AG20443 (cell line): ENCODE data around the gene DNAH1.
"Not testable (repeated sequence)": the region's sequence is repeated elsewhere in the genome, so short reads cannot be mapped to it uniquely, and the experiment has no call there.

Experiments used
- DNase-seq: peaks from one replicate; pipeline ENCODE4 v3.0.0; 2012; ENCODE audit warnings: low spot score, mixed read lengths

Gene DNAH1

DNA sequence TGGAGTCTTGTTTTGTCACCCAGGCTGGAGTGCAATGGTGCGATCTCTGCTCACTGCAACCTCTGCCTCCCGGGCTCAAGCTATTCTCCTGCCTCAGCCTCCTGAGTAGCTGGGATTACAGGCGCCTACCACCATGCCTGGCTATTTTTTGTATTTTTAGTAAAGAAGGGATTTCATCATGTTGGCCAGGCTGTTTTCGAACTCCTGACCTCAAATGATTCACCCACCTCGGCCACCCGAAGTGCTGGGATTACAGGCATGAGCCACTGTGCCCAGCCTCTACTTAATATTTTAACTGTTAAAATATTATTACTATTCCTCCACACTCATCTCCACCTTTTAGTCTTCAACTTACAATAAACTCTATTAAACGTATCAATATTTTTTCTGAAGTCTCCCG is 22.0 kb downstream of the DNAH1 start:
- DNase-seq: not testable (repeated sequence)

DNA sequence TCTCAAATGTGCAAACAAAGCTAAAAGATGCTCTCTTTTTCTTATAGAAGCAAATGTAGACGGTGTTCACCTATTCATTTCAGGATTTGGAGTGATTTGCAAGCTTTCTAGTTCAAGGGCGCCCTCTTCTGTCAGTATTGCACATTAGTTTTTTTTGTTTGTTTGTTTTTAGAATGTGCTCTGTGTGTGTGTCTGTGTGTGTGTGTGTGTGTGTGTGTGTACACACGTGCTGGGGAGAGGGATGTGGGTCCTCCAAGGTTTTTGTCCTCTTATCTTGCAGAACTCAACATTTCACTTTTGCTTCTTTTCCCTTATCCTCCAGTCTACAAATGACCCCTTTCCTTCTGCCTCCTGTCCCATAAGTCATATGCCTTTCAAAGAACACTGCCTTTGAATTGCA is 23.5 kb downstream of the DNAH1 start:
- peak; percentile 58 for DNase-seq

GRCh38 chr3:52341123-52341522 is 25.0 kb downstream of the DNAH1 start:
- no peak for DNase-seq

- no peak for DNase-seq
Observed at GRCh38 chr3:52343946-52344600, 28.0 kb downstream of the DNAH1 start.

GRCh38 chr3:52345521-52346109 is 29.5 kb downstream of the DNAH1 start:
- peak; percentile 86 for DNase-seq

DNA sequence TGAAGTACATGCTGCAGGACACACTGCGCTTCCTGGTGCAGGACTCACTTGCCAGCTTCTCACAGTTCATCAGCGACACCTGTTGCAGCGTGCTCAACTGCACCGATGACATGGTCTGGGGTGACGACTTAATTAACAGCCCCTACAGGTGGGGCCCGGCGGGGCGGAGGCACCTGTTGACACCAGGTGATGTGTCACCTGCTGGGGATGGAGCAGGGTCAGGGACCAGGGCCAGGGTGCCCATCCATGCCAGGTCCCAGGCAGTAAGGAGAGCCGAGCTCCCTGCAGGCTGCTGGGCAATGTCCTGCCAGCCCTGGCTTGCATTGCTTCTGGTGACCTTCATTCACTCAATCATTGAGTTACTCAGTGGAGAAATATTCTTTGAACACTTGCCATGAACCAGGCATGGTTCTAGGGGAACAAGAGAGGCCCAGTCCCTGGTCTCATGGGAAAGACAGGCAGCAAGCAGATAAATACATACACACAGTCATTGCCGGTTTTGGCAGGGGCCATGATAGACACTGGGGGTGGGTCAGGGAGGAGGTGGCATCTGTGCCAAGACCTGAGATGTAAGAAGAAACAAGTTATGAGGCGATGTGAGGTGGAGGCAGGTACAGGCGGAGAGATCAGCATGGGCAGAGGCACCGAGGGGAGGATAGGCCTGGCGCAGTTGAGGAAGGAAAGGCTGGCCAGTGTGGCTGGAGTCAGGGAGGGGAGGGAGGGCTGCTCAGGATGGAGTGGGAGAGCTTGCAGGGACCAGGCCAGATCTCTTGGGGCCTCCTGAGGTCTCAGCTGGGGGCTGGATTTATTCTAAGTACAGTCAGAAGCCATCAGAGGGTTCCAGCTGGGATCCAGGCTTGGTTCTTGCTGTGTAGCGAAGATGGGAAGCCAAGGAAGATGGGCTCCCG is 30.8 kb downstream of the DNAH1 start:
- DNase-seq: peak; percentile 79

- DNase-seq: no peak
Observed at GRCh38 chr3:52347716-52348635, 31.9 kb downstream of the DNAH1 start.

- no peak for DNase-seq
Observed at GRCh38 chr3:52349131-52349530, 33.0 kb downstream of the DNAH1 start.

- DNase-seq: no peak
Observed at GRCh38 chr3:52349611-52350395, 33.7 kb downstream of the DNAH1 start.

DNA sequence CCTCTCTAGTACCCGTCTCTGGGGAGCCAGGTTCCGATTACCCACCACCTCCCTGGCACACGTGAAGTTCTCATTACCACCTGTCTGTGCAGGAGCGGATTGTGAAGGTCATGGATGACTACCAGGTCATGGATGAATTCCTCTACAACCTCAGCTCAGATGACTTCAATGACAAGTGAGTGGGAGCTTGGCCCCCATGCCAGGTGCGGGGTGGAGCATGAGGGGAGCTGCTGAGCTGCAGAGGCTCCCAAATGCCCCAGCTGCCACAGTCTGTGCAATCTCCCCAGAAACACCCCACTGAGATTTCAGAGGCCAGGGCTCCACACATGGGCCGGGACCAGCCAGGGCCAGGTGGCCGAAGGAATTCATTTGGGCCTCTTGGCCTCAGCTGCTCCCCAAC is 34.3 kb downstream of the DNAH1 start:
- no peak for DNase-seq

DNA sequence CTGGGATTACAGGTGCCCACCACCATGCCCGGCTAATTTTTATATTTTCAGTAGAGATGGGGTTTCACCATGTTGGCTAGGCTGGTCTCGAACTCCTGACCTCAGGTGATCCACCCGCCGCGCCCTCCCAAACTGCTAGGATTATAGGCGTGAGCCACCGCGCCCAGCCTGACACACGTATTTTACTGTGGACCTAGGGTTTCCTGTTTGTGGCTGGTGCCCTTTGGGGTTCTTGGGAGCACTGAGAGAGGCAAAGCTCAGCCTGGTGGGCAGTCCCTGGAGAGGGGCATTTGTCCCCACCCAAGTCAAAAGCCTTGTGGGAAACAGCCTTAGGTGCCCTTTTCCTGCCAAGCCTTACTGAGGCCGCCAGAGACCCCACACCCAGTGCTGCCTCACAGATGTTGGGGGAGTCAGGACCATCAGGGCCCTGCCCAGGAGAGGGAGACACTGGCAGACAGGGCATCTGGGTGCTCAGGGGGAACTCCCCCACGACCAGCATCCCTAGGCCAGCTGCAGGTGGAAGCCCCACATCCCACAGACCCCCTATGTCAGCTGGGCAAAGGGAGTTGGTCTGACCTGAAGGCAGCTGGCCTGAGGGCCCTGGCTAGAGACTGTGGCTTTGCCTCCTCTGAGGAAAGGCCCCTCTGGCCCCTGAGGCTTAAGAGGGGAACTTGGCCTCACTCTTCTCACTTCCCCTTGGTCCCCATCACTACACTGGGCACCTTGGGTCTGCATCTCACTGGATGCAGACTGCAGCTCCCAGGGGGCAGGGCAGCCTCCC is 35.1 kb downstream of the DNAH1 start:
- no peak for DNase-seq

- no peak for DNase-seq
Observed at GRCh38 chr3:52351762-52352368, 35.7 kb downstream of the DNAH1 start.

DNA sequence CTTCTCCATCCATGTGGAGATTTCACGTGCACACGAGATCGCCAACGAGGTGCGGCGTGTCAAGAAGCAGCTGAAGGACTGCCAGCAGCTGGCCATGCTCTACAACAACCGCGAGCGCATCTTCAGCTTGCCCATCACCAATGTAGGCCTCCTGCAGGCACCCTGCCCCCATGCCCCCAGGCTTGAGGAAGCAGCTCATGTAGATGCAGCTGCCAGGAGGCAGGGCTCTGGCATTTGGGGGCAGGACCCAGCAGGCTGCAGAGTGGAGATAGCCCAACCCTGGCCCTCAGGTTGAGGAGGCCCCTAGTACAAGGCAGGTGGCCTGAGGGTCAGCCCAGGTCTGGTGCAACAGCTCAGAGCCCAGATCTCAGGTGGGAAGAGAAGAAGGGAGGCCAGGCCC is 36.4 kb downstream of the DNAH1 start:
- DNase-seq: no peak

- no peak for DNase-seq
Observed at GRCh38 chr3:52353291-52353855, 37.3 kb downstream of the DNAH1 start.

DNA sequence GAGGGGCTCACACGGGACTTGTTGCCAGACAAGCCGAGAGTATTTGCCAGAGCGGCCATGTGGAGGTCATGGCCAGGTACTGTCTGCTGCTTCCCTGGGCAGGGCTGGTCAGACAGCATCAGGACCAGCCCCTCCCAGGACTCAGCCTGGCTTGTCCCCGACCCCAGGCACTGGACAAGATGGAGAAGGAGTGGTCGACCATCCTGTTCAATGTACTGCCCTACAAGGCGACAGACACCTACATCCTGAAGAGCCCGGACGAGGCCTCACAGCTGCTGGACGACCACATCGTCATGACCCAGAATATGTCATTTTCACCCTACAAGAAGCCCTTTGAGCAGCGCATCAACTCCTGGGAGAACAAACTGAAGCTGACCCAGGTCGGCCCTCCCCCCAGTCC is 38.6 kb downstream of the DNAH1 start:
- DNase-seq: no peak

- DNase-seq: no peak
Observed at GRCh38 chr3:52355526-52355925, 39.4 kb downstream of the DNAH1 start.

DNA sequence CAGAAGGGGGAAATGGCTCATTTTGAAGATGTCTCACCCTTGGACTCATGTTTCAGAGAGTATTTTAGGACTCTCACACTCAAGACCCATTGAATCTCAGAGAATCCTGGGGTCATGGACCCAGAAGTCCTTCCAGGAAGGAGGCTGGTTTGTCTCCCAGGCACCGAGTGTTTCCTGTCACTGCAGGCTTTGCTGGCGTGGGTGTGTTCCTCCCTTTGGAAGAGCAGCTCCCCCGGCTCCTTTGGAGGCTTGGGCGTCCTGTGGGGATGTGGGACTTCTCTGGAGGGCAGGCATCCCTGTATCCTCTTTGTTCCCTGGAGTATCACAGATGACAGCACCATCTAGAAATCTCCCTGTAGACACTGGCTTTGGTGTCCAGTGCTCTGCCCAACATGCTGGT is 40.0 kb downstream of the DNAH1 start:
- DNase-seq: no peak

DNA sequence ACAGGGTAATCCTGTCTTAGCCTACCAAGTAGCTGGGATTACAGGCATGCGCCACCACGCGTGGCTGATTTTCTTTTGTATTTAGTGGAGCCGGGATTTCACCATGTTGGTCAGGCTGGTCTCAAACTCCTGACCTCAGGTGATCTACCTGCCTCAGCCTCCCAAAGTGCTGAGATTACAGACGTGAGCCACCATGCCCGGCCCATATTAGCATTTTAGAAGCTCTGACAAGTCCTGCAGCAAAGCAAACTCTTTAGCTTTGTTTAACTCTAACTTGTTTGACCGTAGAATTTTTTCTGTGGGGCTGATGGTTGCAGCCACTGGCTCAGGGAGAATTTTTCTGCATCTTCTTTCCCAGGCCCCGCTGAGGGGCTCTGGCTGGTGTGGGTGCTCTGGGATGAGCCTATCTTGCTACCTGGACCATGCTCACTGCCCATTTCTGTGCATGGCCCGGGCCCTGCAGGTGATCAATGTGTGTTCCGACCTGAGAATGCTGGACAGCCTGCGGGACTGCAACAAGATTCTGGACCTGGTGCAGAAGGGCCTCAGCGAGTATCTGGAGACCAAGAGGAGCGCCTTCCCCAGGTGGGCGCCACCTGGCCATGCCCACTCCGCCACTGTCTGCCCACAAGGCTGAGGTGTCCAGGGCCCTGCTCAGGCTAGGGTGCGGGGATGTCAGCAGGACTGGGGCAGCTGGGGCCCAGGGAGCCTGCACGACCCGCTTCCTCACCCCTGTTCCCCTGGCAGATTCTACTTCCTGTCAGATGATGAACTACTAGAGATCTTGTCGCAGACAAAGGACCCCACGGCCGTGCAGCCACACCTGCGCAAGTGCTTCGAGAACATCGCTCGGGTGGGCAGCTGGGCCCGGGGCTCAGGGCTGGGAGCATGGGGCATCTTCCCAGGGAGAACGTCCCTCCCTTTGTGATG is 41.3 kb downstream of the DNAH1 start:
- DNase-seq: no peak
